GM12878 (cell line): ENCODE measurements around the gene LRRC8B. TPM values are rescaled to one million over a fixed set of nuclear protein-coding genes. Genes with fewer than 3 reads are reported as not detected.

Experiments
- ATAC-seq: fragments of 200-7000 bp; cut with Tn5 transposase; 3 replicates; pipeline ENCODE4 v1.9.1; 2020; ENCODE audit warnings: mild to moderate bottlenecking, moderate library complexity
- BruUV-seq: library from RNA; stranded (reverse); fragments of 400-500 nt; replicated peaks from 2 replicates; lab custom pipeline; 2021; lab: Mats Ljungman, UMichigan
- CTCF ChIA-PET: fragments of 300-600 bp; sonication (Branson Sonifier 250); formaldehyde crosslinking; extraction: SDS; loops from one replicate; lab custom pipeline; 2021; ENCODE audit warnings: inconsistent platforms; lab: Yijun Ruan, JAX
- POLR2A ChIA-PET: fragments of 350-600 bp; formaldehyde crosslinking; extraction: SDS; loops from one replicate; lab custom pipeline; 2021; ENCODE audit warnings: inconsistent platforms; lab: Charles Lee
- RAD21 ChIA-PET: fragments of 300-600 bp; sonication (Branson Sonifier 250); formaldehyde crosslinking; loops from one replicate; lab custom pipeline; 2023; ENCODE audit warnings: antibody characterized with exemption; ENCODE audit not compliant: unreplicated experiment; lab: Charles Lee
- SMC1A ChIA-PET: fragments of 300-600 bp; sonication (Branson Sonifier 250); formaldehyde crosslinking; loops from one replicate; lab custom pipeline; 2023; ENCODE audit not compliant: unreplicated experiment, uncharacterized antibody; lab: Charles Lee
- DNase-seq: peaks from one replicate; pipeline ENCODE4 v3.0.0-alpha.2; 2011; ENCODE audit warnings: low read depth, low spot score
- FAIRE-seq: peaks from 3 replicates; lab custom pipeline; 2011; peaks lifted over from hg19 to GRCh38; lab: Jason Lieb, UNC
- H2AFZ ChIP-seq: 2 replicates; pipeline ENCODE4 v1.6.0; 2011; ENCODE audit warnings: low read depth, low read length, control low read depth; ENCODE audit not compliant: control insufficient read depth
- H3K27ac ChIP-seq: 2 replicates; pipeline ENCODE4 v1.5.1; 2011; ENCODE audit warnings: control low read depth; ENCODE audit not compliant: control insufficient read depth, insufficient read depth
- H3K27me3 ChIP-seq, 2 experiments: replicated peaks in 1 of 2; 2 replicates each; pipeline versions ENCODE4 v1.6.0 to v1.6.1; 2011; ENCODE audit warnings: low read length in 1 of 2; ENCODE audit not compliant: control insufficient read depth in 2 of 2, insufficient read depth in 2 of 2
- H3K36me3 ChIP-seq, 2 experiments: 2 replicates each; pipeline ENCODE4 v1.5.1; 2011; ENCODE audit warnings: low read length in 1 of 2; ENCODE audit not compliant: control insufficient read depth in 2 of 2, insufficient read depth in 2 of 2
- H3K4me1 ChIP-seq: 2 replicates; pipeline ENCODE4 v1.6.1; 2011; ENCODE audit warnings: mild to moderate bottlenecking, low read length, moderate library complexity, mixed read lengths; ENCODE audit not compliant: control insufficient read depth, insufficient read depth
- H3K4me2 ChIP-seq: 2 replicates; pipeline ENCODE4 v1.6.0; 2011; ENCODE audit warnings: control low read depth; ENCODE audit not compliant: control insufficient read depth, insufficient read depth
- H3K4me3 ChIP-seq: fragments of 200-600 bp; sonication (generic); 2 replicates; pipeline ENCODE4 v1.5.1; 2016
- H3K79me2 ChIP-seq: 2 replicates; pipeline ENCODE4 v1.6.0; 2011; ENCODE audit warnings: low read length; ENCODE audit not compliant: control insufficient read depth, insufficient read depth
- H3K9ac ChIP-seq: 2 replicates; pipeline ENCODE4 v1.8.0; 2011; ENCODE audit warnings: low read length, control low read depth, mixed read lengths; ENCODE audit not compliant: control insufficient read depth, insufficient read depth
- H3K9me3 ChIP-seq: replicated peaks from 3 replicates; pipeline ENCODE4 v1.5.1; 2011; ENCODE audit warnings: mild to moderate bottlenecking, low read length; ENCODE audit not compliant: control insufficient read depth, insufficient read depth
- H4K20me1 ChIP-seq: 2 replicates; pipeline ENCODE4 v1.6.0; 2011; ENCODE audit not compliant: control insufficient read depth, insufficient read depth
- CBFB ChIP-seq: IDR thresholded peaks from 2 replicates; pipeline ENCODE4 v1.6.1; 2016; ENCODE audit warnings: antibody characterized with exemption, low read depth
- CHD1 ChIP-seq: IDR thresholded peaks from 2 replicates; pipeline ENCODE4 v1.6.1; 2012; ENCODE audit warnings: low read depth, low read length, improper control_type of control experiment
- CHD2 ChIP-seq: IDR thresholded peaks from 2 replicates; pipeline ENCODE4 v1.6.1; 2011; ENCODE audit warnings: low read depth, low read length, improper control_type of control experiment, borderline replicate concordance
- CREM ChIP-seq: IDR thresholded peaks from 2 replicates; pipeline ENCODE4 v1.6.1; 2014; ENCODE audit warnings: antibody characterized with exemption, low read depth
- CTCF ChIP-seq, 3 experiments: IDR thresholded peaks in 2 of 3; conservative IDR thresholded peaks in 1 of 3; 2 replicates each; pipeline ENCODE4 v1.5.1; 2011; ENCODE audit warnings: low read depth in 3 of 3, low read length in 3 of 3, mild to moderate bottlenecking in 3 of 3, control low read depth in 2 of 3, moderate library complexity in 2 of 3, inconsistent platforms in 1 of 3, mixed read lengths in 1 of 3; ENCODE audit not compliant: control insufficient read depth in 2 of 3, insufficient read depth in 1 of 3; ENCODE audit errors: extremely low read depth in 1 of 3
- FOXM1 ChIP-seq: IDR thresholded peaks from 2 replicates; pipeline ENCODE4 v1.6.1; 2012; ENCODE audit warnings: low read depth, mild to moderate bottlenecking, inconsistent platforms, low read length, moderate library complexity
- HDAC6 ChIP-seq: fragments of 200-600 bp; sonication (generic); IDR thresholded peaks from one replicate; pipeline ENCODE4 v1.8.0; 2017; ENCODE audit warnings: antibody characterized with exemption; ENCODE audit not compliant: unreplicated experiment
- JUNB ChIP-seq: IDR thresholded peaks from 2 replicates; pipeline ENCODE4 v1.6.1; 2016; ENCODE audit warnings: antibody characterized with exemption, mild to moderate bottlenecking
- KLF5 ChIP-seq: fragments of 450-650 bp; IDR thresholded peaks from 2 replicates; pipeline ENCODE4 v1.6.1; 2014; ENCODE audit warnings: mild to moderate bottlenecking; ENCODE audit not compliant: partially characterized antibody
- MEF2A ChIP-seq: IDR thresholded peaks from 2 replicates; pipeline ENCODE4 v1.6.1; 2011; ENCODE audit warnings: low read depth, mild to moderate bottlenecking, low read length, moderate library complexity; ENCODE audit not compliant: insufficient read depth
- RAD21 ChIP-seq: IDR thresholded peaks from 2 replicates; pipeline ENCODE4 v1.6.1; 2011; ENCODE audit warnings: mild to moderate bottlenecking, low read depth, low read length, moderate library complexity; ENCODE audit not compliant: insufficient read depth
- RCOR1 ChIP-seq: conservative IDR thresholded peaks from 2 replicates; pipeline ENCODE4 v1.6.1; 2012; ENCODE audit warnings: low read depth, low read length, improper control_type of control experiment
- REST ChIP-seq: IDR thresholded peaks from 2 replicates; pipeline ENCODE4 v1.6.1; 2012; ENCODE audit warnings: mild to moderate bottlenecking, low read depth, low read length
- SMC3 ChIP-seq: IDR thresholded peaks from 2 replicates; pipeline ENCODE4 v1.6.1; 2011; ENCODE audit warnings: low read length, improper control_type of control experiment, borderline replicate concordance
- SREBF2 ChIP-seq: IDR thresholded peaks from 2 replicates; pipeline ENCODE4 v1.6.1; 2012; ENCODE audit warnings: mild to moderate bottlenecking, low read length
- STAT3 ChIP-seq: IDR thresholded peaks from 2 replicates; pipeline ENCODE4 v1.6.1; 2011; ENCODE audit warnings: low read depth, low read length, improper control_type of control experiment
- SUZ12 ChIP-seq: fragments of 200-600 bp; sonication (generic); IDR thresholded peaks from one replicate; pipeline ENCODE4 v1.6.1; 2018; ENCODE audit warnings: antibody characterized with exemption, mild to moderate bottlenecking; ENCODE audit not compliant: unreplicated experiment
- TCF7 ChIP-seq: IDR thresholded peaks from 2 replicates; pipeline ENCODE4 v1.6.1; 2014; ENCODE audit warnings: antibody characterized with exemption, borderline replicate concordance
- YY1 ChIP-seq: IDR thresholded peaks from 2 replicates; pipeline ENCODE4 v1.6.1; 2011; ENCODE audit warnings: low read depth, mild to moderate bottlenecking, low read length
- WGBS: methylation state at CpG from one replicate; pipeline ENCODE4 v1.1.6; 2016; ENCODE audit warnings: low lambda C conversion rate; ENCODE audit not compliant: insufficient replicate concordance, insufficient coverage; ENCODE audit errors: missing lambda C conversion rate; 5-methylcytosine and 5-hydroxymethylcytosine counted together
- in situ Hi-C: fragments of 300-500 bp; cut with MboI; formaldehyde crosslinking; loops from 9 replicates; pipeline ENCODE4 v1.14.3; 2018; ENCODE audit warnings: mixed read lengths
- intact Hi-C: fragments of 100-400 bp; cut with micrococcal nuclease; formaldehyde crosslinking; loops from one replicate; pipeline ENCODE4 v1.14.2; 2022; ENCODE audit not compliant: unreplicated experiment
- polyA plus RNA-seq, 11 experiments: library from polyadenylated mRNA; depleted of rRNA in 4 of 11; unstranded in 6 of 11; stranded (reverse) in 5 of 11; fragments of >200 nt; fragmentation: Nextera tagmentation in 4 of 11; fragmentation: Illumina TruSeq in 1 of 11; extraction: Ambion mirVana in 4 of 11; extraction: Trizol in 1 of 11; gene quantifications; 1 replicate in 1 of 11; 2 replicates in 10 of 11; pipeline versions ENCODE4 v1.2.1 to v1.2.3, GENCODE V29; 2011 to 2016; ENCODE audit warnings: inconsistent platforms in 2 of 11, missing spikeins in 2 of 11, low read depth in 1 of 11
- total RNA-seq, 4 experiments: library from RNA; depleted of rRNA in 3 of 4; stranded (reverse); fragments of >200 nt in 3 of 4; fragmentation: Illumina TruSeq in 1 of 4; extraction: Trizol in 1 of 4; gene quantifications; 2 replicates each; pipeline versions ENCODE4 v1.2.1 to v1.2.3, GENCODE V29; 2013 to 2021

LRRC8B gene
- total and polyA plus RNA-seq, 10 of the 15 experiments (the other 5 are each of a cell fraction or from before 2014, with no cell fraction given), result 1.3 to 9.2 (median 5.4) TPM

DNA sequence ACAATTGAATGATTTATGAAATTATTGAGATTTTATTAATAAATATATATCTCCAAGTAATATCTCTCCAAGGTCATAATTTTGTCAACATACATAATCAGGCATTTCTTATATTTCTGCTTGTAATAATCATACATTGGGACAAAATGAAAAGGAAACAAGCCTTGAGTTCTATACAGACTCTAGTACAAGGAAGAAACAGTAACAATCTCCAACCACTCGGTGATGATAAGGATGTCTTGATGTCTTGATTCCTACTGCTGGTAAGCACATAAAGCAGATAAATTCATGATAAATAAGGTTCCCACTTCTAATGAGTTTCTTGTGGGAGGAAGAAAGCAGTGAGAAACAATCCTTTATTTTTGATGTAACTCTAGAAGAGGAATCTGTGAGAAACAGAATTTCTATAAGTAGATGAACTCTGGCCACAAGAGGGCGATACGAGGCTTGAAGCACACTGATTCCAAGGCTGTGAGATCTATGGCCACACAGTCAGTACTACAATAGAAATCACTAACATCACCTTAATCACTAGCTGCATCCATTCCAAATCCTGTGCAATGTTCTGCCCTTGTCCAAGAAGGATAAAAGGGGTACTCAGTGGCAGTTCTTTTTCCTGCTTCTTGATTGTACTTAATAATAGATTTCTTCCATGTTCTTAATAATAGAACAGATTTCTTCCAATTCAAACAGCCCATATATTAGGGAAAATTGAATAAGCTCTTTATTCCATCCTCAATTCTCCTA lies 41.4 kb upstream of the LRRC8B start:
- TF ChIP-seq TCF7 (no peak), YY1 (peak; percentile 52; the same call in 1 of the 2 replicates), CHD2 (no peak), CHD1 (no peak), REST (no peak), SUZ12 (no peak), JUNB (no peak), SREBF2 (no peak), HDAC6 (no peak), FOXM1 (no peak), CBFB (no peak), RCOR1 (no peak), CTCF (IDR thresholded peaks at IDR 0.05 in 2 of 3, conservative IDR thresholded peaks at IDR 0.05 in 1 of 3; ENCODE audit: control insufficient read depth in 2 of 3, extremely low read depth in 1 of 3, insufficient read depth in 1 of 3, low read depth in 3 of 3, low read length in 3 of 3) (peak; percentile 72 to 82 (median 78)), KLF5 (no peak), CREM (no peak), MEF2A (no peak), SMC3 (peak; percentile 86), STAT3 (0 out of 2 replicates have a peak, but pooled peaks have one; percentile 27), RAD21 (peak; percentile 77)

More for the DNA sequence above, 41.4 kb upstream of the LRRC8B start:
- no peak overlapping the region for H2AFZ ChIP-seq
- RAD21 ChIA-PET, result interaction anchor here (0.7 to 5.4 kb wide), 16 partner anchors 13 to 281 kb away, joined by 3 to 50 read pairs (median 3); no protein-coding TSS in a partner anchor
- no peak overlapping the region for H3K27ac ChIP-seq
- no peaks in the 10 kb centered on the region for H3K36me3 ChIP-seq
- peak; percentile 97 for ATAC-seq
- no peaks in the 10 kb centered on the region for H3K79me2 ChIP-seq
- H3K9ac ChIP-seq, result no peak overlapping the region
- CTCF ChIA-PET, result interaction anchor here (0.5 to 6.8 kb wide), 38 partner anchors 9 to 505 kb away, joined by 3 to 82 read pairs (median 5); no protein-coding TSS in a partner anchor
- 33% methylated on average over 3 of the region's 3 CpGs for WGBS
- peak; percentile 94 for FAIRE-seq
- H3K4me3 ChIP-seq, result no peak overlapping the region
- peaks cover 3% of the 10 kb centered on the region; the same call in 2 of the 3 replicates for H3K9me3 ChIP-seq
- peak; percentile 46 for DNase-seq
- POLR2A ChIA-PET, result no interaction called here
- no TSS peak for BruUV-seq
- intact Hi-C loops (loop anchor here (1.0 to 5.0 kb wide), 3 partner anchors 116 to 504 kb away; no protein-coding TSS in a partner anchor), in situ Hi-C loops (loop anchor here (10.0 kb wide), 1 partner anchor 282 kb away; no protein-coding TSS in a partner anchor)
- SMC1A ChIA-PET, result interaction anchor here (0.6 to 5.0 kb wide), 23 partner anchors 15 to 505 kb away, joined by 3 to 73 read pairs (median 4); no protein-coding TSS in a partner anchor
- no peaks in the 10 kb centered on the region for H4K20me1 ChIP-seq
- H3K4me2 ChIP-seq, result no peak overlapping the region
- H3K4me1 ChIP-seq, result no peaks in the 10 kb centered on the region
- H3K27me3 ChIP-seq, result no peaks in the 10 kb centered on the region
